OCI-LY1 (cell line): ENCODE results near the gene DRAP1.

ENCODE experiments used
- H2AFZ ChIP-seq: fragments of 200-600 bp; sonication (generic), shearing (Covaris generic); 2 replicates; pipeline ENCODE4 v1.6.0; 2014; ENCODE audit warnings: antibody characterized with exemption, mild to moderate bottlenecking, low read length
- H3F3A ChIP-seq: fragments of 200-600 bp; sonication (generic), shearing (Covaris generic); 2 replicates; pipeline ENCODE4 v1.6.0; 2014; ENCODE audit warnings: mild to moderate bottlenecking, antibody characterized with exemption, low read length, moderate library complexity; ENCODE audit not compliant: insufficient read depth
- H3K27ac ChIP-seq: fragments of 200-600 bp; sonication (generic); 2 replicates; pipeline ENCODE4 v1.5.1; 2014; ENCODE audit warnings: low read length, mixed run types, mild to moderate bottlenecking, low read depth; ENCODE audit not compliant: poor library complexity, severe bottlenecking
- H3K27me3 ChIP-seq: fragments of 200-600 bp; sonication (generic); 2 replicates; pipeline ENCODE4 v1.6.0; 2014; ENCODE audit warnings: antibody characterized with exemption, mild to moderate bottlenecking, low read length, moderate library complexity; ENCODE audit not compliant: insufficient read depth
- H3K36me3 ChIP-seq: fragments of 200-600 bp; sonication (generic); 2 replicates; pipeline ENCODE4 v1.6.1; 2014; ENCODE audit warnings: mild to moderate bottlenecking, antibody characterized with exemption, low read length, moderate library complexity, mixed read lengths; ENCODE audit not compliant: insufficient read depth
- H3K4me1 ChIP-seq: fragments of 200-600 bp; sonication (generic); 2 replicates; pipeline ENCODE4 v1.5.1; 2014; ENCODE audit warnings: mild to moderate bottlenecking, low read length, moderate library complexity; ENCODE audit not compliant: insufficient read depth, severe bottlenecking
- H3K4me2 ChIP-seq: fragments of 200-600 bp; sonication (generic), shearing (Covaris generic); 2 replicates; pipeline ENCODE4 v1.6.1; 2014; ENCODE audit warnings: low read length
- H3K4me3 ChIP-seq: fragments of 200-600 bp; sonication (generic); 2 replicates; pipeline ENCODE4 v1.5.1; 2014; ENCODE audit warnings: low read length, low read depth, mild to moderate bottlenecking, mixed read lengths; ENCODE audit not compliant: poor library complexity, severe bottlenecking
- H3K79me2 ChIP-seq: fragments of 200-600 bp; shearing (Covaris generic); 2 replicates; pipeline ENCODE4 v1.6.1; 2016; ENCODE audit warnings: mixed run types, low read length, mixed read lengths; ENCODE audit not compliant: insufficient read depth
- H3K9ac ChIP-seq: fragments of 200-600 bp; sonication (generic), shearing (Covaris generic); 2 replicates; pipeline ENCODE4 v1.6.1; 2014; ENCODE audit warnings: mild to moderate bottlenecking, low read length, mixed read lengths
- H3K9me2 ChIP-seq: fragments of 200-600 bp; sonication (generic), shearing (Covaris generic); 2 replicates; pipeline ENCODE4 v1.6.1; 2014; ENCODE audit warnings: low read depth, mild to moderate bottlenecking, low read length, mixed read lengths
- H3K9me3 ChIP-seq: fragments of 200-600 bp; shearing (Covaris generic); 2 replicates; pipeline ENCODE4 v1.6.1; 2014; ENCODE audit warnings: low read length, mixed read lengths
- H4K20me1 ChIP-seq: fragments of 200-600 bp; sonication (generic), shearing (Covaris generic); 2 replicates; pipeline ENCODE4 v1.6.0; 2016; ENCODE audit warnings: mild to moderate bottlenecking, low read length; ENCODE audit not compliant: insufficient read depth
- EZH2 ChIP-seq: fragments of 200-600 bp; sonication (generic), shearing (Covaris generic); IDR thresholded peaks from 2 replicates; pipeline ENCODE4 v1.8.0; 2017; ENCODE audit warnings: borderline replicate concordance, mixed run types, mild to moderate bottlenecking, antibody characterized with exemption, low read length, moderate library complexity, mixed read lengths
- TF ChIP-seq, protein P1 (sequence below): fragments of 200-600 bp; sonication (generic), shearing (Covaris generic); IDR thresholded peaks from 2 replicates; pipeline ENCODE4 v1.5.1; 2017; ENCODE audit warnings: mild to moderate bottlenecking, antibody characterized with exemption, low read length, moderate library complexity, mixed read lengths

The DRAP1 gene

DNA sequence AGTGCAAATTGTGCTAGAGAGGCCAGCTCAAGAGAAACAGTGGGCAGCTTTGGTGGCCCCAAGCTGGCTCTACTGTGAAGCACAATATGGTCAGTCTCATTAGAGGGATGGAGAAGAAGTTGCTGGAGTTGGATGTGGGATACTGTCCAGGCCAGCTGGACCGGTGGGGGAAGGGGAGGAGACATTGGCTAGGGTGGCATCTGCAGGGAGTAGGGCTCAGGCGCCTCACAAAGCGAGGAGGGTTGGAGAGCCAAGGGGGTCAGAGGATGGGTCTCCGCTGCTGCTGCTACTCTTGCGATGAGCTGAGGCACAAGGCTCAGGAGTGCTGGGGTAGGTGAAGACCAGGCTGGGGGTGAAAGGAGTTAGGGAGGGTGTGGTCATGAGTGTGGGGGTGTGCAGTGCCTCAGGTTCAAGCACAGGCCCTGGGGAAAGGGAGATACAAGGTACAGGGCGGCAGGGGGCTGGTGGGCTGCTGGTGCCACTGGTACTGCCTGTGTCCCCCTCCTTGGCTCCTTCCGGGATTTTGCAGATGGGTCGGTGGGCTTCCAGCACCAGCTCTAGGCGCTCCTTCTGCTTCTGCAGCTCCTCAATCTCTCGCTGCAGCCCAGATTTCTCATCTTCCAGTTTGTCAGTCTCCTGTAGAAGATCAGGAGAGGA, 26.4 kb upstream of the DRAP1 start:
- no peaks in the 10 kb centered on the region for H3K9me2 ChIP-seq
- no peaks in the 10 kb centered on the region; the same call in 1 of the 2 replicates for H3K27me3 ChIP-seq
- peaks cover 5% of the 10 kb centered on the region for H3F3A ChIP-seq
- peaks cover 50% of the 10 kb centered on the region for H3K4me1 ChIP-seq
- H3K4me3 ChIP-seq, result peak overlapping the region; percentile 86
- no peaks in the 10 kb centered on the region for H3K9me3 ChIP-seq
- H2AFZ ChIP-seq, result no peak overlapping the region
- H3K36me3 ChIP-seq, result no peaks in the 10 kb centered on the region
- H4K20me1 ChIP-seq, result no peaks in the 10 kb centered on the region
- H3K9ac ChIP-seq, result no peak overlapping the region; the same call in 1 of the 2 replicates
- TF ChIP-seq EZH2, result no peak
- TF ChIP-seq, protein P1, sequence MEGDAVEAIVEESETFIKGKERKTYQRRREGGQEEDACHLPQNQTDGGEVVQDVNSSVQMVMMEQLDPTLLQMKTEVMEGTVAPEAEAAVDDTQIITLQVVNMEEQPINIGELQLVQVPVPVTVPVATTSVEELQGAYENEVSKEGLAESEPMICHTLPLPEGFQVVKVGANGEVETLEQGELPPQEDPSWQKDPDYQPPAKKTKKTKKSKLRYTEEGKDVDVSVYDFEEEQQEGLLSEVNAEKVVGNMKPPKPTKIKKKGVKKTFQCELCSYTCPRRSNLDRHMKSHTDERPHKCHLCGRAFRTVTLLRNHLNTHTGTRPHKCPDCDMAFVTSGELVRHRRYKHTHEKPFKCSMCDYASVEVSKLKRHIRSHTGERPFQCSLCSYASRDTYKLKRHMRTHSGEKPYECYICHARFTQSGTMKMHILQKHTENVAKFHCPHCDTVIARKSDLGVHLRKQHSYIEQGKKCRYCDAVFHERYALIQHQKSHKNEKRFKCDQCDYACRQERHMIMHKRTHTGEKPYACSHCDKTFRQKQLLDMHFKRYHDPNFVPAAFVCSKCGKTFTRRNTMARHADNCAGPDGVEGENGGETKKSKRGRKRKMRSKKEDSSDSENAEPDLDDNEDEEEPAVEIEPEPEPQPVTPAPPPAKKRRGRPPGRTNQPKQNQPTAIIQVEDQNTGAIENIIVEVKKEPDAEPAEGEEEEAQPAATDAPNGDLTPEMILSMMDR, result no peak
- peak overlapping the region; percentile 57 for H3K27ac ChIP-seq
- peak overlapping the region; percentile 100 for H3K4me2 ChIP-seq
- H3K79me2 ChIP-seq, result no peaks in the 10 kb centered on the region

DNA sequence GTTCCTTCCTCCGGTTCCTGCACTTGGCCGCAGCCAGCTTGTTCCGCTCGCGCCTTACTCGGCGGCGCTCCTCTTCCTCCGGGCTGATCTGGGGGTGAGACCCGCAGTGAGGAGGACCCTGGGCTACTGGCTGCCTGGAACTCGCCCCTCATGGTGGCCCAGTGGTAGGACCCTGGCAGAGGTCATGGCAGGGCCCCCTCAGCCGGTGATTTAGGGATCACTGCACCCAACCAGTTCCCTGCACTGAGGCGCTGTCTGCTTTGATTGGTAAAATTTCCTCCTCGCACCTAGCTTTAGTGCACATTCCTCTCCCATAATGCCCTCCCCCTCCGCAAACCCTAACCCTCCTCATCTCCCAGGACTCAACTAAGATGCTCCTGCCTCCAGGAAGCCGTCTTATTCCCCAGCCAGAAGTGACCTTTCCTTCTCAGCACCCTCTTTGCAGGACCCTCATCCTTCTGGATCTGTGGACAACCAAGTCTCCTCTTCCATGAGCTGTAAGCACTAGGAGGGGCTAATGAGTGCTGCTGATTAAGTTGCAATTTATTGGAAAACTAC, 25.1 kb upstream of the DRAP1 start:
- Histone ChIP-seq H3K27ac (peak overlapping the region; percentile 25), H3K27me3 (peaks cover 6% of the 10 kb centered on the region; the same call in 1 of the 2 replicates), H2AFZ (no peak overlapping the region), H3K9me2 (no peaks in the 10 kb centered on the region), H3K4me3 (peak overlapping the region; percentile 86), H3K9me3 (no peaks in the 10 kb centered on the region), H3K9ac (peak overlapping the region; percentile 64; the same call in 1 of the 2 replicates), H4K20me1 (no peaks in the 10 kb centered on the region), H3K36me3 (no peaks in the 10 kb centered on the region), H3F3A (peaks cover 5% of the 10 kb centered on the region), H3K79me2 (no peaks in the 10 kb centered on the region), H3K4me1 (peaks cover 46% of the 10 kb centered on the region), H3K4me2 (peak overlapping the region; percentile 100)
- no peak for TF ChIP-seq EZH2
- TF ChIP-seq, protein P1, result no peak

DNA sequence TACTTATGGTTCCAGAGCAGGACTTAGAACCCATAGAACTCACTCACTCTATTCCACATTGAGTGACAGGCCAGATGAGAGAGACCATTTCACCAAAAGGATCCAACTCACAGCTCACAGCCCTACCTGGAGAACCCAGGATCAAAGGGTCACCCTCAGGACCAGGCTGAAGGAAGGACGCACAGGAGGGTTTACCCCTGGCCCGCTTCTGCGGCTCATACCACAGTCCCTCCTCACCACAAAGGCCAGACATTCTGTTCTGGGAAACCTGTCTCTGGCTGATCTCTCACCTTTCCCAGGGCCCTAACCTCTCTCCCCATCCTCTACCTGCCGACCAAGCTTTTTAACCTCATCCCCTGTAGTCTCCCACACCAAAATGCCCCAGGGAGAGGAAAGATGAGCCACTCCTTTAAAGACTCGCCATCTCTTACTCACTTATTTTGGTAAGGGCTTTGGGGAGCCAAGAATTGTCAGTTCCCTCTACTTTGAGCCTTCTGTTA, 23.7 kb upstream of the DRAP1 start:
- peaks cover 9% of the 10 kb centered on the region; the same call in 1 of the 2 replicates for H3K27me3 ChIP-seq
- no peak overlapping the region for H3K27ac ChIP-seq
- no peak overlapping the region for H3K4me3 ChIP-seq
- H3K9ac ChIP-seq, result no peak overlapping the region
- H3K9me2 ChIP-seq, result no peaks in the 10 kb centered on the region
- peaks cover 48% of the 10 kb centered on the region for H3K4me1 ChIP-seq
- H3K9me3 ChIP-seq, result no peaks in the 10 kb centered on the region
- no peak overlapping the region for H3K4me2 ChIP-seq
- no peaks in the 10 kb centered on the region for H3F3A ChIP-seq
- H3K79me2 ChIP-seq, result no peaks in the 10 kb centered on the region
- H3K36me3 ChIP-seq, result no peaks in the 10 kb centered on the region
- H2AFZ ChIP-seq, result no peak overlapping the region
- H4K20me1 ChIP-seq, result no peaks in the 10 kb centered on the region
- TF ChIP-seq EZH2, result no peak
- TF ChIP-seq, protein P1, result no peak
